Camera-type eye (tissue), 1 donor: ENCODE data around the gene ZNF74. TPM values are rescaled to one million over a fixed set of nuclear protein-coding genes. Genes with fewer than 3 reads are reported as not detected.

ENCODE experiments used
- total RNA-seq: library from RNA; depleted of rRNA; stranded (reverse); fragments of >200 nt; gene quantifications from one replicate; pipeline ENCODE4 v1.2.3, GENCODE V29; 2014

The ZNF74 gene
- 37.7 TPM for total RNA-seq

DNA sequence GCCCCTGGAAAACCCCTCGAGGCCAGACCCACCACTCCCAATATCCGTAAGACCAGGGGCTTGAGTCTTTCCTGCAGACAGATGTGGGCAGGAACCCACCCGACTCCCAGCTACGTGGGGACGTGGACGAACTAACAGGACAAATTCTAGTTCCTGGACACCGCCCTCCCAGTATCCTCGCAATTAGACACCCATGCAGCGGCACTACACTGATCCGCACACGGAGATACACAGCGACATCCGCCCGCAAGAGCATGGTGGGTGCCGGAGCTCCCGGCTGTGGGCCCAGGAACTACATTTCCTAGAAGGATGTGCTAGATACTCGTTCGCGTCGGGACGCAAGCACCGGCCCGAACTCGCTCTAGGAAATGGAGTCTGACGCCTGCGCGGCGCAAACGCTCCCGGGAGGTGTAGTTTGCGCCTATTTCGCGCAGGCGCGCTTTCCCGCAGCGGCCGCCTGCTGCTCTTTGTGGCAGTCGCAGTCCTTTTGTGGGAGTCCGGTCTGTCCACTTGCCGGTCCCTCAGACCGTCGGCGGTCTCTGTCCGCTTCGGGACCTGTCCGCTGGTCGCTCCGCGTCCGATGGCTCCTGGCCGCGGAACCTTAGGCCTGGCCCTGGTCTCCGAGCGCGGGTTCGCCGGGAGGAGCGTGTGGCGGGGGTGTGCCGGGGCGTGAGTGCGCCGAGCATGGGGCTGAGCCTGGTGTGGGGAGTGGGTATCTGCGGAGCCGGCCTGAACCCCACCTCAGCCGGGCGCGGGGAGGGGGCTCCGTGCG lies at the start of gene ZNF74:
Gene ZNF74, plus strand, starts transcription at position 447 of the 772 bp plus-strand sequence. CDS start 478 bp downstream, outside the sequence.

DNA sequence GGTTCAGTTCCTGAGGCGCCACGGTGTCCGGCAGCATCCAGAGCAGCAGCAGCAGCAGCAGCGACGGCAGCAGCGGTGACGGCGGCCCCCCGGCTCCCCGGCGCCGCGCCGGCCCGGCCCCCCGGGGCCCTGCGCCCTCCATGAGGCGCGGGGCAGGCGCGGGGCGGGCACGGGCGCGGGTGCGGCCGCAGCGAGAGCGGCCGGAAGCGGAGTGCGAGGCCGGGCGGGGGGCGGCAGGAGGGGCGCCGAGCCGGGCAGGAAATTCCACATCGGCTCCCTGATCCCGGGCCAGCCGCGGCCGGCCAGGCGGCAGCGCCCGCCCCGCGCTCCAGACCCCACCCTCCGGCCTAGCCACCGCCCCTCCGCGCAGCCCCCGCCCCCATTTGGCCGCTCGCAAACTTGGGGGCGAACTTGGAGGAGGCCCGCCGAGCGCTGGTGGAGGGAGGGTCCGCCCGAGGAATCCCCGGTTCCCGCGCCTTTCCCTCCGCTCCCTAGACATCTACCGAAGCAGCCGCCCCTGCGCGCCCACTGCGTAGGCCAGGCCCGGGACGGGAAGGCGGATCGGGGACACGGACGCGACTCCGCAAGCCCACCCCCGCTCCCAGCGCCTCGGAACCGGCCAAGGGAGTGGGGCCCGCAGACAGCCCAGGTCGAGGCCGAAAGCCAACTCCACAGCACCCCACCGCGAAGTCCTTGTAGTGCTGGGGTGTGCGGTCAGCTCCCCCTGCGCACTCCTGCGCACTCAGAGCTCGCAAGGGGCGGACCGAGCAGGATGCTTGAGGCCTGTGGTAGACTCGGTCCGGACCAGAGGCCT lies 43.9 kb downstream of the ZNF74 start, which contains the start of gene SCARF2:
Gene SCARF2, minus strand, starts transcription at position 213 of the 814 bp plus-strand sequence. Its CDS starts 71 bp downstream, at position 142.

Other genes with a start within 250 kb of the ZNF74 start
- gene CCDC188, start 243.1 kb upstream of the ZNF74 start, total RNA-seq = 1.4 TPM
- 9.7 TPM for gene RTN4R, start 125.8 kb upstream of the ZNF74 start, total RNA-seq
- gene DGCR6L, start 74.1 kb upstream of the ZNF74 start, total RNA-seq = 41.8 TPM
- gene SCARF2, start 43.7 kb downstream of the ZNF74 start, total RNA-seq = 16.8 TPM
- gene KLHL22, start 101.6 kb downstream of the ZNF74 start, total RNA-seq = 62.0 TPM
- gene MED15, start 113.5 kb downstream of the ZNF74 start, total RNA-seq = 41.7 TPM